ENCODE data around the gene RPS4Y2.

DNA sequence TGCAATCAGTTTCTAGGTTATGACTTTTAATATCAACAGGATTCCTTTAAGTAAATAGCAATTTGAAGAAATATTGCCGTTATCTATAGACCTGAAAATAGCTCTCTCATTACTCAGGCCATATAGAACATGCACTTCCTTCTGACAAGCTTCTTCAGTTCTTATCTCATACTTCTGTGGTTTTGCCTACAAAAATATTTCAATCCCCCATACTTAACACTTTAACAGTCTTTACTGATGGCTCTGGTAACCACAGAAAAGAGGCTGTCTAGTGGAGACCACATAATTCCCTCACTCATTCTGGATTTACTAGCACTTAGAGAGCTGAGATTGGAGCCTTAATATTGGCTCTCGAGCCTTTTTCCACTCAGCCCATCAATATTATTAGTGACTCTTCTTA, 46.8 kb downstream of the RPS4Y2 start:
- TF ChIP-seq, protein P1, sequence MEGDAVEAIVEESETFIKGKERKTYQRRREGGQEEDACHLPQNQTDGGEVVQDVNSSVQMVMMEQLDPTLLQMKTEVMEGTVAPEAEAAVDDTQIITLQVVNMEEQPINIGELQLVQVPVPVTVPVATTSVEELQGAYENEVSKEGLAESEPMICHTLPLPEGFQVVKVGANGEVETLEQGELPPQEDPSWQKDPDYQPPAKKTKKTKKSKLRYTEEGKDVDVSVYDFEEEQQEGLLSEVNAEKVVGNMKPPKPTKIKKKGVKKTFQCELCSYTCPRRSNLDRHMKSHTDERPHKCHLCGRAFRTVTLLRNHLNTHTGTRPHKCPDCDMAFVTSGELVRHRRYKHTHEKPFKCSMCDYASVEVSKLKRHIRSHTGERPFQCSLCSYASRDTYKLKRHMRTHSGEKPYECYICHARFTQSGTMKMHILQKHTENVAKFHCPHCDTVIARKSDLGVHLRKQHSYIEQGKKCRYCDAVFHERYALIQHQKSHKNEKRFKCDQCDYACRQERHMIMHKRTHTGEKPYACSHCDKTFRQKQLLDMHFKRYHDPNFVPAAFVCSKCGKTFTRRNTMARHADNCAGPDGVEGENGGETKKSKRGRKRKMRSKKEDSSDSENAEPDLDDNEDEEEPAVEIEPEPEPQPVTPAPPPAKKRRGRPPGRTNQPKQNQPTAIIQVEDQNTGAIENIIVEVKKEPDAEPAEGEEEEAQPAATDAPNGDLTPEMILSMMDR (IDR thresholded peaks at IDR 0.05) = no peak
- no peak for TF ChIP-seq EZH2 (IDR thresholded peaks at IDR 0.05; ENCODE audit: borderline replicate concordance, insufficient read depth, low read depth, low read length, poor library complexity, severe bottlenecking)
